ENCODE data around the gene ZNF561.

ZNF561 gene

GRCh38 chr19:9570255-9570654 lies 50.8 kb downstream of the ZNF561 start:
- no peak for DNase-seq

- DNase-seq: no peak
These were observed 54.3 kb downstream of the ZNF561 start for GRCh38 chr19:9566729-9567128.

GRCh38 chr19:9565900-9566705 lies 54.9 kb downstream of the ZNF561 start:
- no peak for DNase-seq

Data from activated CD8-positive, alpha-beta memory T cell treated with anti-CD3 and anti-CD28 coated beads, Interleukin-2, amount 50 U/mL, for 48 hours (primary cell).